Measurements from ENCODE around the gene MAN2A2. TPM values are rescaled to one million over a fixed set of nuclear protein-coding genes. Genes with fewer than 3 reads are reported as not detected.

MAN2A2 gene
- total RNA-seq, 6 experiments from 2014 or later, result 41.4 to 91.6 (median 59.8) TPM

DNA sequence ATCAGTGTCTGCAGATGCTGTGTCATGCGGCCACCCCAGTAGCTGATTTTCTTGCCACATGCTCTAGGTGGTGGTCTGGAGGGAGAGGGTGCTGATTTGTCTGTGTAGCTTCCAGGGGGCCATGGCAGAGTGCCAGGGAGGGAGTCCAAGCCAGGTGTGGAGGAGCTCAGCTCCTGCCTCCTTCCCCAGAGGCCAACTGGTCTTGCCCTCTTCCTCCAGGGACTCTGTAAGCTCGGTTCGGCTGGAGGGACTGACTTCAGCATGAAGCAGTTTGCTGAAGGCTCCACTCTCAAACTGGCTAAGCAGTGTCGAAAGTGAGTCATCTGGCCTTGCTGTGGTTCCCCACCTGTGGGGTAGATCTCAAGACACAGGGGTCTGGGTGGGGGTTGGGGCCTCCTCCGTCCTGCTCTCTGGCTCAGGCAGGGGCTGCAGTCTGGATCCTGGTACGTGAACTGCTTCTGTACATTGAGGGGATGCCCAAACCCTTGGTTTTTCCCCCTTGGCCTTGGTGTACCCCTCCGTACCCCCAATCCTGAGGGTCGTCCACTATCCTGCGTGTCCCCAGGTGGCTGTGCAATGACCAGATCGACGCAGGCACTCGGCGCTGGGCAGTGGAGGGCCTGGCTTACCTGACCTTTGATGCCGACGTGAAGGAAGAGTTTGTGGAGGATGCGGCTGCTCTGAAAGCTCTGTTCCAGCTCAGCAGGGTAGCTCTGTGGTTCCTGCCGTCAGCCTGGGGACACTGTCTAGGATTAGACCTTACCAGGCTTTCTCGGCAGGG, 44.7 kb downstream of the MAN2A2 start:
- Histone ChIP-seq H3K4me3 (no peak overlapping the region), H3K9me3 (no peaks in the 10 kb centered on the region), H3K27ac (no peak overlapping the region), H3K4me1 (no peaks in the 10 kb centered on the region), H3K27me3 (no peaks in the 10 kb centered on the region), H3K36me3 (peaks cover 0 to 74% (median 30%) of the 10 kb centered on the region in 4 donors)
- TF ChIP-seq, protein P1, sequence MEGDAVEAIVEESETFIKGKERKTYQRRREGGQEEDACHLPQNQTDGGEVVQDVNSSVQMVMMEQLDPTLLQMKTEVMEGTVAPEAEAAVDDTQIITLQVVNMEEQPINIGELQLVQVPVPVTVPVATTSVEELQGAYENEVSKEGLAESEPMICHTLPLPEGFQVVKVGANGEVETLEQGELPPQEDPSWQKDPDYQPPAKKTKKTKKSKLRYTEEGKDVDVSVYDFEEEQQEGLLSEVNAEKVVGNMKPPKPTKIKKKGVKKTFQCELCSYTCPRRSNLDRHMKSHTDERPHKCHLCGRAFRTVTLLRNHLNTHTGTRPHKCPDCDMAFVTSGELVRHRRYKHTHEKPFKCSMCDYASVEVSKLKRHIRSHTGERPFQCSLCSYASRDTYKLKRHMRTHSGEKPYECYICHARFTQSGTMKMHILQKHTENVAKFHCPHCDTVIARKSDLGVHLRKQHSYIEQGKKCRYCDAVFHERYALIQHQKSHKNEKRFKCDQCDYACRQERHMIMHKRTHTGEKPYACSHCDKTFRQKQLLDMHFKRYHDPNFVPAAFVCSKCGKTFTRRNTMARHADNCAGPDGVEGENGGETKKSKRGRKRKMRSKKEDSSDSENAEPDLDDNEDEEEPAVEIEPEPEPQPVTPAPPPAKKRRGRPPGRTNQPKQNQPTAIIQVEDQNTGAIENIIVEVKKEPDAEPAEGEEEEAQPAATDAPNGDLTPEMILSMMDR (IDR thresholded peaks at IDR 0.05), result no peak
- no peak for TF ChIP-seq POLR2A (IDR thresholded peaks at IDR 0.05)
- DNase-seq, result no peak
- intact Hi-C loops (cut with DNase I), result no loop called here
- 100% methylated on average over 2 of the region's 18 CpGs for WGBS (ENCODE audit: insufficient coverage, low coverage, low lambda C conversion rate, missing lambda C conversion rate)
- ATAC-seq, result no peak

DNA sequence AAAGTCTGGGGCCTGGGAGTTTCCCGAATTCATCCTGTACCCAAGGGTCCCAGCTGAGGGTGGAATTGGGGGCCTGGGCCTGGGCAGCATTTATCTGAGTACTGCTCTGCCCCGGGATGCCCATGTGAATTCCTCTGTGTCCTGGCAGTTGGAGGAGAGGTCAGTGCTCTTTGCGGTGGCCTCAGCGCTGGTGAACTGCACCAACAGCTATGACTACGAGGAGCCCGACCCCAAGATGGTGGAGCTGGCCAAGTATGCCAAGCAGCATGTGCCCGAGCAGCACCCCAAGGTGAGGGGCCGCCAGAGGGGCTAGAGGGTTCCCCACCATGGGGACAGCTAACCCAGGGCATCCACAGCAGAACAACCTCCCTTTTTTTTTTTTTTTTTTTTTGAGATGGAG, 45.4 kb downstream of the MAN2A2 start:
- DNase-seq, result peak in 1 of 3 donors; percentile 30
- Histone ChIP-seq H3K4me3 (no peak overlapping the region), H3K27me3 (no peaks in the 10 kb centered on the region), H3K36me3 (peaks cover 0 to 74% (median 25%) of the 10 kb centered on the region in 4 donors), H3K9me3 (no peaks in the 10 kb centered on the region), H3K27ac (no peak overlapping the region), H3K4me1 (no peaks in the 10 kb centered on the region)
- no CpG with 5 or more reads among the region's 8 CpGs for WGBS (ENCODE audit: insufficient coverage, low coverage, low lambda C conversion rate, missing lambda C conversion rate)
- intact Hi-C loops (cut with DNase I), result no loop called here
- no peak for ATAC-seq
- no peak for TF ChIP-seq POLR2A (IDR thresholded peaks at IDR 0.05)
- TF ChIP-seq, protein P1 (IDR thresholded peaks at IDR 0.05), result no peak

DNA sequence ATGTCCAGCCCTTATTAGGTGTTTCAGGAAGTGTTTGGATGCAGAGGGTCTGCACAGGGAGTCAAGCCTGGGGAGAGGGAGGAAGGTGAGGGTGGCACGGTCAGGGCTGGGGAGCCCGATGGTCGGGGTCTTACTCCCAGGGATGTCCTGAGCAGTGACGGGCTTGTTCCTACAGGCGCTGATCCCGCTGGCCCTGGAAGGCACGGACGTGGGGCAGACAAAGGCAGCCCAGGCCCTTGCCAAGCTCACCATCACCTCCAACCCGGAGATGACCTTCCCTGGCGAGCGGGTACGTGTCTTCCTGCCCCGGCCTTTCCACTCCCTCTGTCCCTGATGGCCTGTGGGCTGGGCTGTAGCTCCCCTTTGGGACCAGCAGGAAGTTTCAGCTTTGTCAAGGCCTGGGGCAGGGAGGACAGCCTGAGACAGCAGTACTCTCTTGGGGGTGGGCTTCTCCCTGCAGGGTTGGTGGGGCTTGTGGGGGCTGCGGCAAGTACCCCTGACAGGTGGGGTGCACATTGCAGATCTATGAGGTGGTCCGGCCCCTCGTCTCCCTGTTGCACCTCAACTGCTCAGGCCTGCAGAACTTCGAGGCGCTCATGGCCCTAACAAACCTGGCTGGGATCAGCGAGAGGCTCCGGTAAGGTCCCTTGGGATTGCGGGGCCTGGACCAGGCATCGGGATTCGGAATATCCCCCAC, 47.0 kb downstream of the MAN2A2 start:
- TF ChIP-seq, protein P1 (IDR thresholded peaks at IDR 0.05), result no peak
- no peak for TF ChIP-seq POLR2A (IDR thresholded peaks at IDR 0.05)
- DNase-seq, result peak in 1 of 3 donors; percentile 49
- no peak overlapping the region for H3K27ac ChIP-seq

DNA sequence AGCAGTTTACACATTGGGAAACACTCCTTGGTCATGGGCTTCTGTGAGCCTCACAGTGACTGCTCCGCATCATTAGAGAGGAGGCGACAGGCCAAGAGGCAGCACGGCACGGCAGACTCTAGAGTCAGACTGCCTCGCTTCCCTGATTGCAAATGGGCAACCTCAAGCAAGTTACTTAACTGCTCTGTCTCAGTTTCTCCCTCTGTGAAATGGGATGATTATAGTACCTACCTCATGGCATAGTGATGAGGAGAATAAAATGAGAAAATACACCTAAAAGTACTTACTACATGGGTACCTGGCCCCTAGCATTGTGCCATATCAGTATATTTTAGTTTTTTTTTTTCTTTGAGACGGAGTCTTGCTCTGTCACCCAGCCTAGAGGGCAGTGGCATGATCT, 47.6 kb downstream of the MAN2A2 start:
- 100% methylated on average over 4 of the region's 6 CpGs for WGBS (ENCODE audit: insufficient coverage, low coverage, low lambda C conversion rate, missing lambda C conversion rate)
- ATAC-seq (no peak), DNase-seq (no peak)
- Histone ChIP-seq H3K9me3 (no peaks in the 10 kb centered on the region), H3K27ac (no peak overlapping the region), H3K4me1 (peaks cover 0 to 6% (median 3%) of the 10 kb centered on the region in 4 donors), H3K36me3 (peaks cover 0 to 59% (median 12%) of the 10 kb centered on the region in 4 donors), H3K4me3 (no peak overlapping the region), H3K27me3 (no peaks in the 10 kb centered on the region)
- TF ChIP-seq POLR2A (IDR thresholded peaks at IDR 0.05), result no peak
- TF ChIP-seq, protein P1 (IDR thresholded peaks at IDR 0.05), result no peak
- intact Hi-C loops (cut with DNase I), result loop anchor here in 1 of 2 donors (10.0 kb wide), 1 partner anchor 84 kb away; no protein-coding TSS in a partner anchor

More for the DNA sequence above, 47.0 kb downstream of the MAN2A2 start:
- peaks cover 0 to 60% (median 13%) of the 10 kb centered on the region in 4 donors for H3K36me3 ChIP-seq
- no peak for ATAC-seq
- H3K27me3 ChIP-seq, result no peaks in the 10 kb centered on the region
- WGBS (ENCODE audit: insufficient coverage, low coverage, low lambda C conversion rate, missing lambda C conversion rate), result 100% methylated on average over 1 of the region's 23 CpGs
- no peak overlapping the region for H3K4me3 ChIP-seq
- intact Hi-C loops (cut with DNase I), result loop anchor here in 1 of 2 donors (10.0 kb wide), 1 partner anchor 85 kb away; no protein-coding TSS in a partner anchor
- H3K4me1 ChIP-seq, result peaks cover 0 to under 1% (median 0%) of the 10 kb centered on the region in 4 donors
- H3K9me3 ChIP-seq, result no peaks in the 10 kb centered on the region

All from right lobe of liver (tissue), 6 donors.